NK-92 (cell line): ENCODE data around the gene C13orf42.

ENCODE experiments used
- DNase-seq: peaks from one replicate; lab custom pipeline; 2025; ENCODE audit not compliant: unreplicated experiment; lab: John Stamatoyannopoulos, UW

The C13orf42 gene

DNA sequence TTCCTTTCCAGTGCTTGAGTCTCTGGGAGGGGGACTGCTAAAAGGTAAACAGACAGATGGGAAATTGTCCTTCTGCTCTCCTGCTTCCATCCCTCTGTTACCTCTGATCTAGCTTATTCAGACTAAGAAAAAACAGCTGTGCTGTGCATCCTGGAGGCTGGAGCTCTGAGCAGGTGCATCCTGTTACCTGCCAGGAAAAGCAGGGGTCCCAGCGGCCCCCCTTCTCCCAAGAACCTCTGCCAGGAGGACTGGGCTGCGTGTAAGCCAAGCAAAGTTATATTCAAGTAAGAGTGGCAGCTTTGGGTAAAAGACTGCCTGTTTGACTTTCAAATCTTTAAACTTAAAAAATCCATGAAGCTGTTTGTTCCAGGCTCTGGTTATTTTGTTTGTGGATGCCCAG is 75.1 kb downstream of the C13orf42 start:
- DNase-seq: no peak

DNA sequence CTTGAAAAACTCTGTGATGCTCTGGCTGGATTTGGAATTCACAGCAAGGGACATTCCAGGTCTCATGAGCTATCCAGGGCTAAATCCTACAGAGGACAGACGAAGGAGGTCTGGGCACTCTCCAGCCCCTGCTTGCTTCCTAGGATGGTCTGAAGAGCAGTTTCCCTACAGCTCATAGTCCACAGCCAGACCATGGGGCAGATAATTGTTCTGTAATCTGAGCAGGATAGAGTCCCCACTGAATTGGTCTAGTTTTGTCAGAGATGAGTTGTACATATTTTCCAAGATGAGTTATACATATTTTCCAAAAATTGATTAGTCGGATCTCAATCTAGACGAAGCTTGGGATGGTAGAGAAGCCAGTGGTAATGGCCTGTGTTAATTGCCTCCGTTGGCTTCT is 75.6 kb downstream of the C13orf42 start:
- no peak for DNase-seq

DNA sequence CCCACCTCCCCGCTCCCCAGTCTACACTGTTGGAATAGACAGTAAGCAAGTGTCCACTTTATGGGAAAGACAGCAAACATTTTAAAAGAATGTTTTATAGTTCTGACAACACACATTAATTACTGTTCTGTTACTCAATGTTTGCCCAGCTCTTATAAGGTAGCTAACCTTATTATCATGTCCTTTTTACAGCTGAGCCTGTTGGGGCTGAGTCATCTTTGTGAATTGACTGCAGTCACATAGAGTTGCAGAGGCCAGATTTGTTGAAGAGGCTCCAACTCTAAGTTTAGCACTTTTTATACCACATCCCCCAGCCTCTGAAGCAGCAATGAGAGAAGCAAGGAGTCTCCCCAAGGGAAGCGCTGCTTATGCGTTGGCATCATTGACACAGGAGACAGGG is 76.2 kb downstream of the C13orf42 start:
- DNase-seq: no peak

DNA sequence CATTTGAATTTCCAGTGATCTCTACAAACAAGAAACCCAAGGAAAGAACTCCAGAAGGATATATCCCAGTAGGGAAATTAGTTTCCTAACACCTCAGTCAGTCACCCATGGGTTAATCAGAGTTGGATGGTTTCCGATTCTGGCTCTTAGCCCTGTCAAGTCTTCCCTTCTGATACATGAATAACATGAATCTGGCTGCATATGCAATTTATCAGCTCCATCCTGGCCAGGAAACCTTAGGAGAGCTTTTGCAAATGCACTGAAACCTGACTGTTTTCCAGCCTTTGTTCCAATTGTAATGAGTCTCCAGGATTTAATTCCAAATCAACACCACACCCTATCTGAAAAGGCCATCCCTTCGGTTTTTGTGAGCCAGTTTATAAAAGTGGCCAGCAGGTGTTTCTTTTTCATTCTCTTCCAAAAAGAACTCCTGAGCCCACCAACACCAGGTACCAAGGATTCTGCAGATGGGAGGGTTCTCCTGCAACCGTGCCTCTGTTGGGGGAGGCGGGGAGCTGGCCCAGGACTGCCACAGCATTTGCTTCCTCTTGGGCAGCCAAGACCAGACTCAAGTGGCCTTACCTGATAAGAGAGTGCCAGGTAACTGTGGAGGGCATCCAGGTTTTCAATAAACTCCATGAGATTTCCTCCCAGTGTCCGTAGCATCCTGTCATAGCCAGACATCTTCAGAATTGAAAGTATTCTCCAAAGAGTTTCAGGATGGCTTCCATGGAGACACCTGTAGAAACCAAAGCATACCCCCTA is 77.5 kb downstream of the C13orf42 start:
- DNase-seq: no peak

DNA sequence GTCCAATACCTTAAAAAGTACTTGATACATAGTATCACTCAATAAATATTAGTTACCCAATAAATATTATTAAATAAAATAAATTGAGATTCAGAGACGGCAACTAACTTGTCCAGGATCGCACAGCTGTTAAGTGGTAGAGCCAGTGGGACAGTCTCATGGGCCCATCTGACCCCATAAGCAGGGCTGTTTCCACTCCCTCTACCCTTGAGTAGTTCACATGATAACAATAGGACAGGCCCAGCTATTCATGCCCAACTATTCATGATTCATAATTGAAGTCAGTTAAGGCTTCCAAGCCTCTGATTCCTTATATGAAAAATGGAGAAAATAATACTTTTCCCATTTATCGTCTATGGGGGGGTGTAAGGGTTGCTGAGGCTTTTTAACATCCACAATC is 78.2 kb downstream of the C13orf42 start:
- DNase-seq: no peak
